GM12801 (cell line): ENCODE results near the gene NUBPL.

Experiments used
- CTCF ChIP-seq: IDR thresholded peaks from one replicate; pipeline ENCODE4 v1.5.1; 2011; ENCODE audit warnings: control low read depth; ENCODE audit not compliant: insufficient read length; ENCODE audit errors: extremely low read depth

NUBPL gene

GRCh38 chr14:31564194-31564593 is 3.0 kb downstream of the NUBPL start:
- no peak for TF ChIP-seq CTCF

- no peak for TF ChIP-seq CTCF
These were observed 5.3 kb downstream of the NUBPL start for GRCh38 chr14:31566456-31566855.

- TF ChIP-seq CTCF = no peak
These were observed 6.5 kb downstream of the NUBPL start for GRCh38 chr14:31567655-31568054.

- TF ChIP-seq CTCF = no peak
These were observed 7.0 kb downstream of the NUBPL start for GRCh38 chr14:31568161-31568560.

- TF ChIP-seq CTCF = no peak
These were observed 7.5 kb downstream of the NUBPL start for GRCh38 chr14:31568671-31569070.

- no peak for TF ChIP-seq CTCF
These were observed 11.8 kb downstream of the NUBPL start for GRCh38 chr14:31572955-31573354.

- no peak for TF ChIP-seq CTCF
These were observed 15.7 kb downstream of the NUBPL start for GRCh38 chr14:31576949-31577348.

- no peak for TF ChIP-seq CTCF
These were observed 17.1 kb downstream of the NUBPL start for GRCh38 chr14:31578266-31578665.
